GM12865 (cell line): ENCODE results near the gene SLC19A1.
"Not testable (repeated sequence)": the region's sequence is repeated elsewhere in the genome, so short reads cannot be mapped to it uniquely, and the experiment has no call there.

Experiments used
- DNase-seq: peaks from one replicate; pipeline ENCODE4 v3.0.0; 2010; ENCODE audit warnings: low read depth
- H3K4me3 ChIP-seq: 2 replicates; pipeline ENCODE4 v1.5.1; 2011; ENCODE audit warnings: mild to moderate bottlenecking, low read depth, low read length, control low read depth
- CTCF ChIP-seq: IDR thresholded peaks from 2 replicates; pipeline ENCODE4 v1.5.1; 2011; ENCODE audit warnings: low read length, control low read depth, low read depth, inconsistent platforms; ENCODE audit not compliant: insufficient read depth; ENCODE audit errors: missing control alignments

SLC19A1 gene

DNA sequence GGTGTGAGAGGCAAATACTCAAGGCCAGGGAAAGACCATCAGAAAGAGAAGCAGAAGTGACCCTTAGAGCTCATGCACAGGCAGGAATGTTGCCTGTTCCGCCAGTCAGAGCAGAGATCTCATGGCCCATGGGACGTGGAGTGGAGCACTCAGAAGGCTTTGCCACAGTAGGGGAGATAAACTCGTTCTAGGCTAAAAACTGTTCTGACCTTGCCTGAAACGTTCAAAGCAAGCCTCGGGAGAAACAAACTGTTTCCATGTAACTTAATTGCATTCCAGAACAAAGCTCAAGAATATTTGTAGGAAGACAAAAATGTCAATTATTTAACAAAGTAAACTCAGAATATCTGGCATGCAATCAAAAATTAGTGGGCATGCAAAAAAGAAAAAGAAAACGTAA, 20.7 kb upstream of the SLC19A1 start:
- H3K4me3 ChIP-seq, result no peak overlapping the region
- DNase-seq, result no peak
- no peak for TF ChIP-seq CTCF

DNA sequence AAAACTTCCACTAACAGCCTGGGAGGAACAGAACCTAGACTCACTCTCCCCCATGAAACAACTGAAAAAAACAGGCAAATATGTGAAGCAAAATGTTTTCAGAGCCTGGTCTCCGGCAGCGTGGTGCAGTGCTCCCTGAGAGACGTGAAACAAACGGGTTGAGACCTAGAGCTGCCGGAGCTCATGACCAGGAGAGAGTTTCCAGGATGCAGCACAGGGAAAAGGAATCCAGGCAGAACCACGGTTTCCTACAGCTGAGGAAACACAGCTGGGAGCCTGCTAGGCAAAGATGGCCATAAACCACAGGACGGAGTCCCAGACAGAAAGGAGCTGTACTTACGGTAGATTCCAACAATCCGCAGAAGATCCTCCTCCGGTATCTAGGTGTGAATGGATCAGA, 20.2 kb upstream of the SLC19A1 start:
- no peak for DNase-seq
- TF ChIP-seq CTCF, result no peak
- no peak overlapping the region for H3K4me3 ChIP-seq

GRCh38 chr21:45561241-45561640, 19.0 kb upstream of the SLC19A1 start:
- not testable (repeated sequence) for DNase-seq, H3K4me3 ChIP-seq

- no peak for TF ChIP-seq CTCF
- H3K4me3 ChIP-seq, result no peak overlapping the region
- no peak for DNase-seq
Observed at GRCh38 chr21:45560106-45561021, 18.1 kb upstream of the SLC19A1 start.

GRCh38 chr21:45559216-45560105, 17.2 kb upstream of the SLC19A1 start:
- H3K4me3 ChIP-seq, result no peak overlapping the region
- no peak for TF ChIP-seq CTCF
- DNase-seq, result no peak

DNA sequence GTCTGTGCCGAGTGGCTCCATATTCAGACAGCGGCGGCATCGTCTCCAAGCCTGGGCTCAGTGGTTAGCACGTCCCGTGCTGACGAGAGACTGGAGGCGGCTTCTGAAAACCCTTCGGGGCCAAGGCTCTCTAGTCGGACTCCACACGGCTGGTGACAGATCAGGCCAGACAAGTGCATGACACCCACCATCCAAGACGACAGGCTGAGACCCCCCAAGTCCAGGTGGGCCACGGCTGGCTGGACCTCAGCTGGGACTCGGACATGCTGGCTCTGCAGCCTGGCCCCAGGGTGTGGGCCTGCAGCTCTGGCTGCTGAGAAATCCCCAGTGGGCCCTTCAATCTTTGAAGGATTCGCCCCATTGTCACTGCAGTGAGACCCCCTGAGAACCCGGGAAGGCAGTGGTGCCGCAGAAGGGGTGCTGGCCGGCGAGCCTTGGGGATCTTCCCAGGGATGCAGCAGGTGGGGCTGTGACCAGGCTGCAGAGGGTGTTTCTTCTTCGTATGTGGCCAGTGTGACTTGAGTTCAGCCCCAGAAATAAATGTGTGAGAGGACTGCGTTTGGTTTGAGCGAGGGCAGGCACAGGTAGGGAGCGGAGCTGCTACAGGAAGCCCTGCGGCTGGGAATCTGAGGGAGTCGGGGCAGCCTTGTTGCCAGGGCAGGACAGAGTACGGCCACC, 15.9 kb upstream of the SLC19A1 start:
- TF ChIP-seq CTCF, result no peak
- no peak for DNase-seq
- no peak overlapping the region for H3K4me3 ChIP-seq

DNA sequence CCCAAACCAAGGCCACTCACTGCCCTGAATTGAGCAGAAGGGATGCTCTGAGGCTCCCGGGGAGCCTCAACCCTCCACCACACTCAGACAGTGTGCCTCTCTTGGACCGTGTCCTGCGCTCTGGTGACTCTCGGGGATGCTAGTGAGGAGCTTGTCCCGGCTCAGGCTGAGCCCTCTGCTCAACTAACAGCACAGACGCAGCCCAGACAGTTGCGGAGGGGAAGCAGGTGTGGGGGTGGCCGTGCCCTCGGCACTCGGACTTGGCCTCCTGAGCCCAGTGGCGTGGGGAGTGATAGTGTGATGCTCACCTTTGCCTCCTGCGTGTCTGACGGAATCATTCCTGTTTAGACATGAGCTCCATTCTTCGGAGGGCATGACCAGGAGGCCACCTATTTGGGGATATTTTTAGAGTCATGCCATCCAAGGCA, 15.4 kb upstream of the SLC19A1 start:
- TF ChIP-seq CTCF, result no peak
- no peak overlapping the region for H3K4me3 ChIP-seq
- DNase-seq, result no peak
